ENCODE results near the gene NFKBIE. TPM values are rescaled to one million over a fixed set of nuclear protein-coding genes. Genes with fewer than 3 reads are reported as not detected.

The NFKBIE gene
- total RNA-seq, 1 experiment from 2014 or later = 7.4 TPM

GRCh38 chr6:44243345-44243744 is 22.0 kb downstream of the NFKBIE start:
- CTCF ChIA-PET = no interaction called here
- Histone ChIP-seq H3K4me3 (ENCODE audit: low read length) (no peak overlapping the region), H3K9me2 (replicated peaks; ENCODE audit: low read length) (no peaks in the 10 kb centered on the region), H3K27me3 (ENCODE audit: low read length) (no peaks in the 10 kb centered on the region), H2AFZ (ENCODE audit: low read length) (no peak overlapping the region), H3K27ac (ENCODE audit: low read length) (no peak overlapping the region), H3F3A (ENCODE audit: low read length, unreplicated experiment) (peaks cover 8% of the 10 kb centered on the region), H3K79me2 (ENCODE audit: low read length) (peaks cover 16% of the 10 kb centered on the region), H3K9me3 (ENCODE audit: low read length) (no peaks in the 10 kb centered on the region), H3K4me1 (ENCODE audit: insufficient read depth, low read length) (peaks cover 21% of the 10 kb centered on the region), H3K36me3 (ENCODE audit: low read depth, low read length) (peaks cover 11% of the 10 kb centered on the region), H3K4me2 (ENCODE audit: low read length) (no peak overlapping the region), H4K20me1 (ENCODE audit: low read length) (peaks cover 14% of the 10 kb centered on the region), H3K9ac (ENCODE audit: low read length) (no peak overlapping the region)
- DNase-seq = no peak
- intact Hi-C loops (cut with micrococcal nuclease) = no loop called here
- no peak for ATAC-seq
- no TSS peak for BruUV-seq (replicated peaks)
- no peak for TF ChIP-seq EZH2phosphoT487 (IDR thresholded peaks at IDR 0.05; ENCODE audit: borderline replicate concordance, low read length)
- no peak for TF ChIP-seq CTCF (conservative IDR thresholded peaks at IDR 0.05; ENCODE audit: low read depth, low read length)
- TF ChIP-seq EZH2 (IDR thresholded peaks at IDR 0.05; ENCODE audit: low read length, unreplicated experiment) = no peak
- POLR2A ChIA-PET (ENCODE audit: unreplicated experiment) = interaction anchor here (0.5 kb wide), 1 partner anchor 19 kb away, joined by 3 read pairs; no protein-coding TSS in a partner anchor

DNA sequence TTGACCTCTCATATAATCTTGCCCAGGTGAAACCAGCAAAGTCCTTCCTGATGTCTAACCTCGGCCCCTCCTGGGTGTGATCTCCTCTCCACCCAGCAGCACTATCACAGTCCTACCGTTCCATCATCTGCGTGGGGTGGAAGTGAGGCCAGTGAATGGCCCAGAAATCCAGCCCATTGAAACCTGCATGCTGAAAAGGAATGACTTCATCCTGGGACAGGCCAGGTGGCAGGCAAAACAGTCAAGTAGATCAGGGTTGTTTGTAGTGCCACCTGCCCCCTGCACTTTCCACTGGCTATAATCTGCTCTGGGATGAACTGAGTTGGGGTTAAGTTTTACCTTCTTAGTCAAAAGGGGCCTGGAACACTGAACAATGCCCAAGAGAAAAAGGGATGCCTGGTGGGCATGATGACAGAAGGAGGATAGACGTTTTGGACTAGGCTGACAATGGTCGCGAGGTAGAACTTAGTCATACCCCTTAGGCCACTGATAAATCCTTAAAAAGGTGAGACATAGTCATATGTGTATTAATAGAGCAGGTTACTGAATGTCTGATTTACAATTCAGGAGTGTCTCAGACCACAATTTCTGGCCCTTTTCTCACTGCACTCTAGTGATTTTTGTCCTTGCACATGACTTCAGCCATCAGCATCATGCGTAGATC is 26.5 kb downstream of the NFKBIE start:
- no peak for ATAC-seq
- peak; percentile 48 for DNase-seq
- CTCF ChIA-PET = no interaction called here

More for the DNA sequence above, 26.5 kb downstream of the NFKBIE start:
- no peaks in the 10 kb centered on the region for H3K9me3 ChIP-seq (ENCODE audit: low read length)
- H3K4me3 ChIP-seq (ENCODE audit: low read length) = no peak overlapping the region
- TF ChIP-seq CTCF (conservative IDR thresholded peaks at IDR 0.05; ENCODE audit: low read depth, low read length) = no peak
- H3K27ac ChIP-seq (ENCODE audit: low read length) = no peak overlapping the region
- H3K9me2 ChIP-seq (replicated peaks; ENCODE audit: low read length) = no peaks in the 10 kb centered on the region
- no peak overlapping the region for H3K9ac ChIP-seq (ENCODE audit: low read length)
- intact Hi-C loops (cut with micrococcal nuclease) = loop anchor here (5.0 kb wide), 2 partner anchors 122 to 142 kb away; no protein-coding TSS in a partner anchor
- peak overlapping the region; percentile 97 for H3K4me2 ChIP-seq (ENCODE audit: low read length)
- peaks cover 3% of the 10 kb centered on the region; the same call in 1 of the 2 replicates for H3K36me3 ChIP-seq (ENCODE audit: low read depth, low read length)
- no peaks in the 10 kb centered on the region for H3K79me2 ChIP-seq (ENCODE audit: low read length)
- no peak overlapping the region for H2AFZ ChIP-seq (ENCODE audit: low read length)
- no peaks in the 10 kb centered on the region for H4K20me1 ChIP-seq (ENCODE audit: low read length)
- peaks cover 35% of the 10 kb centered on the region for H3K4me1 ChIP-seq (ENCODE audit: insufficient read depth, low read length)
- no peaks in the 10 kb centered on the region for H3K27me3 ChIP-seq (ENCODE audit: low read length)
- peaks cover 3% of the 10 kb centered on the region for H3F3A ChIP-seq (ENCODE audit: low read length, unreplicated experiment)
- POLR2A ChIA-PET (ENCODE audit: unreplicated experiment) = no interaction called here
- TSS peak; percentile 58 for BruUV-seq (replicated peaks)
